ENCODE data around the gene ACVR1B. TPM values are rescaled to one million over a fixed set of nuclear protein-coding genes. Genes with fewer than 3 reads are reported as not detected.

Gene ACVR1B
- total RNA-seq, 2 donors from 2014 or later: 39.6 to 43.3 TPM

DNA sequence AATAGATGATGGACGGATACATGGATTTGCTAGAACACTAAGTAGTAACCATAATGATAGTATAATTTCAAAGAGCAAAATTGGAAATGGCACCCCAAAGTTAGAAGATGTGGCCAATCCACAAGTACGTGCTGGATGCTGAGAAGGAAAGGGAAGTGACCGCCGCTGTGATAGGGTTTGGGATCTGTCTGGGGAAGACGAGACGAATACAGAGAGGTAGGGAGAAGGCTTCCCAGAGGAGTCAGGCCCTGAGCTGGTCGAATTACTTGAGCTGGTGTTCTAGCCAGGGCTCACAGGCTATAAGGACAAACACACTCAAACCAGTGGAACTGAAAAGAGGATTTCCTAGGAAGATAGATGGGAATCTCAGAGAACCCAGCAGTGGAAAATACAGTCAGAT, 9.4 kb upstream of the ACVR1B start:
- no peak for DNase-seq (ENCODE audit: low spot score)
- WGBS: 93% methylated on average over 7 of the region's 7 CpGs
- Histone ChIP-seq H3K27ac (no peak overlapping the region), H3K9me3 (no peaks in the 10 kb centered on the region), H3K36me3 (no peaks in the 10 kb centered on the region), H3K4me3 (no peak overlapping the region), H3K4me1 (replicated peaks) (no peaks in the 10 kb centered on the region), H3K27me3 (replicated peaks; ENCODE audit: insufficient read depth) (no peaks in the 10 kb centered on the region)
- TF ChIP-seq CTCF (IDR thresholded peaks at IDR 0.05) (no peak), POLR2A (IDR thresholded peaks at IDR 0.05) (no peak), POLR2AphosphoS5 (IDR thresholded peaks at IDR 0.05) (no peak)
- intact Hi-C loops (cut with DNase I): no loop called here

DNA sequence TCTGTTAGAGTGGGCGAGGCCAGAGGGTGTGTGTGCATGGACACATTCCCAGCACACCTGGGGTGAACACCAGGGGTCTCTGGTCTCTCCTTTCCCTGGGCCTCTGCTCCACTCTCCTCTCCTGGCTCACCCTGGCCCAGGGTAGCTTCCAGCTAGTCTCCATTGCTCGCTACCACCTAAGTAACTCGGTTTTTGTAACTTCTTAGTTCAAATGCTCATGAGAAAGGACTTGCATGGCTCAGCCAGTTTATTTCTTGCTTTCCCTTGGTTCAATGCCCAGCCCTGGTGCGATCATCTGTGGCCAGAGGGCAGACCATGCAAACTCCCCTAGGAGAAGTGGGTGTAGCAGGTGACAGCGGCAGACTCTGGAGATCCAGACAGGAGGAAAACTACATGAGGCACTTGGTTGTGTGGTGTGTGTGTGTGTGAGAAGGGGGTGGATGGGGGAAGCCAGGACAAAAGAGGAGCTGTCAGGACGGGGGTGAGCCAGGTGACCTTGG, 8.9 kb upstream of the ACVR1B start:
- H3K4me1 ChIP-seq (replicated peaks): no peaks in the 10 kb centered on the region
- no peaks in the 10 kb centered on the region for H3K9me3 ChIP-seq
- 92% methylated on average over 6 of the region's 6 CpGs for WGBS
- intact Hi-C loops (cut with DNase I): no loop called here
- H3K27ac ChIP-seq: no peak overlapping the region
- H3K27me3 ChIP-seq (replicated peaks; ENCODE audit: insufficient read depth): no peaks in the 10 kb centered on the region
- no peak overlapping the region for H3K4me3 ChIP-seq
- no peak for TF ChIP-seq CTCF (IDR thresholded peaks at IDR 0.05)
- no peak for TF ChIP-seq POLR2AphosphoS5 (IDR thresholded peaks at IDR 0.05)
- no peak for TF ChIP-seq POLR2A (IDR thresholded peaks at IDR 0.05)
- no peak for DNase-seq (ENCODE audit: low spot score)
- H3K36me3 ChIP-seq: no peaks in the 10 kb centered on the region

DNA sequence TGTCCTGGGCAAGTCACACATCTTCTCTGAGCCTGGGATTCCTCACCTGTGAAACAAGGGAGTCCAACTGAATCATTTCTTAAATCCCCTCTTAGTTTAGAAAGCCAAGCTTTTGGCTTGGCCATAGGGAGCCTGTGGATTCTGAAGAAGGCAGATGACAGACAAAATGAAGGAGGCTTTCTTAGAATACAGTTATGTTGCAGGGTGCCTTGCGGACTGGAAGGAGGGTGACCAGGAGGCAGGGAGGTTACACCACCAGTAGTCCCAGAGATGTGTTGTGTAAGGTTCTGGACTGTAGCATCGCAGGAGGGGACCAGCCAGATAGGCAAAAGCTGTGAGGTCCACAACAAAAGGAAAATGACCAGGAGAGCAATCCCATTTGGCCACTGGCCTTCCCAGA, 8.2 kb upstream of the ACVR1B start:
- Histone ChIP-seq H3K27me3 (replicated peaks; ENCODE audit: insufficient read depth) (no peaks in the 10 kb centered on the region), H3K4me1 (replicated peaks) (no peaks in the 10 kb centered on the region), H3K36me3 (no peaks in the 10 kb centered on the region), H3K4me3 (no peak overlapping the region), H3K27ac (no peak overlapping the region), H3K9me3 (no peaks in the 10 kb centered on the region)
- no peak for TF ChIP-seq CTCF (IDR thresholded peaks at IDR 0.05)
- no peak for TF ChIP-seq POLR2AphosphoS5 (IDR thresholded peaks at IDR 0.05)
- no peak for TF ChIP-seq POLR2A (IDR thresholded peaks at IDR 0.05)
- intact Hi-C loops (cut with DNase I): no loop called here
- WGBS: 93% methylated on average over 2 of the region's 2 CpGs
- no peak for DNase-seq (ENCODE audit: low spot score)

DNA sequence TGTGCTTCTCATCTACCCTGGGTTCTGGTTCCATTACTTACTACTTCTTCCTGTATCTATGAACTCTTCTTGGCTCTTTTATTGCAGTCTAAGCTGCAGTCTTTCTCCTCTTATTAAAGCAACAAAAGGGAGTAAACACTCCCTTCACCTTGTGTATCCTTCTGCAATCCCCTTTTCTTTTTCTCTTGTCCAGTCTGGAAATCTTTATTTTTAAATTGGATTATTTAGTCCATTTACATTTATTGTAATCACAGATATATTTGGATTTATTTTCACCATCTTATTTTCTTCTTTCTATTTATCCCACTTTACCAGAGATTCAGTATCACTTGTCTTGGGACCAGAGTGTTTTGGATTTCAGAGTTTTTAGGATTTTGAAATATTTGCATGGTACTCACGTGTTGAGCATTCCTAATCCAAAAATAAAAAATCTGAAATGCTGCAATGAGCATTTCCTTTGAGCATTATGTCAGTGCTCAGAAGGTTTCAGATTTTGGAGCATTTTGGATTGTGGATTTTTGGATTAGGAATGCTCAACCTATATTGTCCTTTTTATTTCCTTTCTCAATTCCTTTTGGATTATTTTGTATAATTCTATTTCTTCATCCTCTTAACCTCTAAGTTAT, 6.8 kb upstream of the ACVR1B start:
- no peaks in the 10 kb centered on the region for H3K9me3 ChIP-seq
- no peak for TF ChIP-seq CTCF (IDR thresholded peaks at IDR 0.05)
- TF ChIP-seq POLR2AphosphoS5 (IDR thresholded peaks at IDR 0.05): no peak
- TF ChIP-seq POLR2A (IDR thresholded peaks at IDR 0.05): no peak
- H3K4me1 ChIP-seq (replicated peaks): no peaks in the 10 kb centered on the region
- 92% methylated on average over 1 of the region's 1 CpG for WGBS
- H3K36me3 ChIP-seq: no peaks in the 10 kb centered on the region
- no peak for DNase-seq (ENCODE audit: low spot score)
- no peak overlapping the region for H3K27ac ChIP-seq
- H3K27me3 ChIP-seq (replicated peaks; ENCODE audit: insufficient read depth): no peaks in the 10 kb centered on the region
- H3K4me3 ChIP-seq: no peak overlapping the region
- intact Hi-C loops (cut with DNase I): no loop called here

Measured in prostate gland (tissue), 2 donors.